ENCODE data around the gene SCN10A.

Gene SCN10A

DNA sequence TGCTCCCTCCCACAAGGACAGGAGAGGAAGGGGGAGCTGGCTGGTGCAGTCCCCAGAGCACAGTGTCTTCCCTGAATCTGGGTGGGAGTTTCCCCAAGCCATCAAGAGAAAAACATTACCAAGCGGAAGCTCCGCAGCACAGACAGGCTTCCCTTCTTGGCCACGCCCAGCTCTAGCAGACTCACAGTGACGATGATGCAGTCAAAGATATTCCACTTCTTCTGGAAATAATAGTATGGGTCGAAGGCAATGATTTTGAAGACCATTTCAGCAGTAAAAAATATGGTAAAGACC is 76.7 kb downstream of the SCN10A start:
- no peak for DNase-seq (ENCODE audit: low spot score)
- TF ChIP-seq, protein P1, sequence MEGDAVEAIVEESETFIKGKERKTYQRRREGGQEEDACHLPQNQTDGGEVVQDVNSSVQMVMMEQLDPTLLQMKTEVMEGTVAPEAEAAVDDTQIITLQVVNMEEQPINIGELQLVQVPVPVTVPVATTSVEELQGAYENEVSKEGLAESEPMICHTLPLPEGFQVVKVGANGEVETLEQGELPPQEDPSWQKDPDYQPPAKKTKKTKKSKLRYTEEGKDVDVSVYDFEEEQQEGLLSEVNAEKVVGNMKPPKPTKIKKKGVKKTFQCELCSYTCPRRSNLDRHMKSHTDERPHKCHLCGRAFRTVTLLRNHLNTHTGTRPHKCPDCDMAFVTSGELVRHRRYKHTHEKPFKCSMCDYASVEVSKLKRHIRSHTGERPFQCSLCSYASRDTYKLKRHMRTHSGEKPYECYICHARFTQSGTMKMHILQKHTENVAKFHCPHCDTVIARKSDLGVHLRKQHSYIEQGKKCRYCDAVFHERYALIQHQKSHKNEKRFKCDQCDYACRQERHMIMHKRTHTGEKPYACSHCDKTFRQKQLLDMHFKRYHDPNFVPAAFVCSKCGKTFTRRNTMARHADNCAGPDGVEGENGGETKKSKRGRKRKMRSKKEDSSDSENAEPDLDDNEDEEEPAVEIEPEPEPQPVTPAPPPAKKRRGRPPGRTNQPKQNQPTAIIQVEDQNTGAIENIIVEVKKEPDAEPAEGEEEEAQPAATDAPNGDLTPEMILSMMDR (IDR thresholded peaks at IDR 0.05; ENCODE audit: extremely low read depth, missing control alignments): no peak

DNA sequence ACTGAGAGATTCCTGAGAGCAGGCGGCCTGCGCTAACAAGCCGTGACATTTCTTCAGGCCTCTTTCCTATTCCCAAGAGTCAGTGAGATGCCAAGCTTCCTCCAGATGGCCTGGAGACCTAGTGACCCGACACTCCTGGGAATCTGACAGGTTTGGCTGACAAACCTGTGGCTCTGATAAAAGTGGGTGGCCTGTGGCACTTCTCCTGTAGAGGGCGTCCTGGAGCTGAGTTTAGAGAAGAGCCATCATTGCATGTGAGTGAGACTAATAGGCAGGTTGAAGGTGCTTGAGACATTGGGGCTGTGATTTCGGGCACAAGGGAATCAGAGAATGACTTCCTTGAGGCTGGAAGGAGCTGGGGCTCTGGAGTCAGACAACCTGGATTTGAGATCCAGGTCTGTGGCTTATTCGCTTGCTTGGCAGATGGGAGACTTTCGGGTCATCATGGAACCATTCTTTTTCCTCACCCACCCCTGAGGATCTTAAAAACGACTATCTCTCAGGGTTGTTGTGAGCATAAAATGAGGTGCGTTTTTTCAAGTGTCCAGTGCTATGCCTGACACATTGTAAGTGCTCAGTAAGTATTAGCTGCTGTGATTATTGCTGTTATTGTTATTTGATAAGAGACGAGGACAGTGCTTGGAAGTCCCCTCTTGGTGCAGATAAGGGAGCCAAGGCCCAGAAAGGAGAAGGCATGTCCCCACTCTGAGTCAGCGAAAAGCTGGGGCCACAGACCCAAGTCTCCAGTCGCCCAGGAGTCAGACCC is 77.2 kb downstream of the SCN10A start:
- DNase-seq (ENCODE audit: low spot score): peak; percentile 55
- TF ChIP-seq, protein P1 (IDR thresholded peaks at IDR 0.05; ENCODE audit: extremely low read depth, missing control alignments): peak; percentile 51

DNA sequence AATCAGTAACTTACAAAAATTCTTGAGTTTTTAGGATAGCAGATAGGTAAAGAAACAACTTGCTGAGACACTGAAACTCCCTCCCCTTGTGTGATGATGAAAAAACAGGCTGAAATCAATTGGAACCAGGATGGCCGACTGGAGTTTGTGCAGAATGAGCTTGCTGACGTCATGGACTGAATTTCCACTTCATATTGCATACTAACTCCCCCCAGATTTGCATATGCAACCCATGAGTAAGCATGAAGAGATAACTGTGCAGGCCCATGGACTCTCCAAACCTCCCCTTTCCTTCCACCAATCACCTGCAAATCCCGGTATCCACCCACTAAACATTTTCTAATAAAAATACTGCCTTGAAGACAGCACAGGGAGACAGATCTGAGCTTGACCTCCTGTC is 84.5 kb downstream of the SCN10A start:
- TF ChIP-seq, protein P1 (IDR thresholded peaks at IDR 0.05; ENCODE audit: extremely low read depth, missing control alignments): no peak
- DNase-seq (ENCODE audit: low spot score): no peak

DNA sequence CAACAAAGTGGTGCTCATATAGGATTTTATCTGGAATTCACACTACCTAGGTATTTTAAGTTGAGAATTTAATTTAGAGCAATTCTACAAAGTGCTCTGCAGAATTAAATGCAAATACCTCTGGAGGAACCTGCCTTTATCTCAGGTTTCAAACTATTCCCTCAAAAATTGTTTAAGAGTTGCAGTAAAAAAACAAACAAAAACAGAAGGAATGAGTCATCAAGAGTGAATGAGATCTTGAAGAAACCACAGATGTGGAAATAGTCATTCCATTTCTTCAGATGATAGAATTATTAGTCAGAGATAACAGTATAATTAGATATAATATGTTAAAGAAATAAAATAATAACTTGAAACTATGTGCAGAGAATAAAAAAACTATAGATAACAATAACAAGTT is 85.7 kb downstream of the SCN10A start:
- TF ChIP-seq, protein P1 (IDR thresholded peaks at IDR 0.05; ENCODE audit: extremely low read depth, missing control alignments): no peak
- no peak for DNase-seq (ENCODE audit: low spot score)

DNA sequence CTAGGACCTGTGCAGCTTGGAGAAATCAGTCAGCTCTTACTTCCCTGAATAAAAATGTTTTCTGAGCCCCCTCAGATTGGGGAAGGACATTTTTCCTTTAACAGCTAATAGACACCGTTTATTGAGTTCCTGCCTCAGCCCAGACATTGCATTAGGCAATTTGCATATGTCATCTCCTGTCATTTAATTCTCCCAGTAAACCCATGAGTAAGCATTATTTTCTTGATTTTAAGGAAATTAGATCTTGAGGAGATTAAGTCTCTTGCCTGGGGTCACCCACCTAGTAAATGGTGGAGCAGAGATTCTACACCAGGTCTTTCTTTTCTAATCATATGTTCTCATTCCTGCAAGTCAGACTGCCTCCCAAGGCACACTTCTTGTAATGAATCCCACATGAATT is 88.0 kb downstream of the SCN10A start:
- TF ChIP-seq, protein P1 (IDR thresholded peaks at IDR 0.05; ENCODE audit: extremely low read depth, missing control alignments): no peak
- DNase-seq (ENCODE audit: low spot score): no peak

DNA sequence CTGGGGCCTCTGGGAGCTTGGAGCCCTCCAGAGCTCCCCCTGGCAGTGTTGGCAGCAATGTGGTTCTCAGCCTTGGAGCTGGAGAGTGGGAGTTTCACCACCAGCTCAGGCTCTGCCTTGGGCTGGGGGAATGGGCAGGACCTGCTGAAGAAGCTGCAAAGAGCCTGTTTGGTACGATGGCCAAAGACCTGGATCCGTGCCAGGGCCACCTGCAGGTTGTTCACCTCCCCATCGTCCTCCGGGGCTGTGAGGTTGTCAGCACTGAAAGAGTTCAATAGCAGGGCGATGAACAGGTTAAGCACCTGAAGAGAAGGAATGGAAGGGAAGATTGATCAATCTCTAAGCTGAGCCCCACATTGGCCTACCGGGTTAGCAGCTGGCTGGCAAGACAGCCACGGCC is 89.3 kb downstream of the SCN10A start:
- TF ChIP-seq, protein P1 (IDR thresholded peaks at IDR 0.05; ENCODE audit: extremely low read depth, missing control alignments): no peak
- no peak for DNase-seq (ENCODE audit: low spot score)

DNA sequence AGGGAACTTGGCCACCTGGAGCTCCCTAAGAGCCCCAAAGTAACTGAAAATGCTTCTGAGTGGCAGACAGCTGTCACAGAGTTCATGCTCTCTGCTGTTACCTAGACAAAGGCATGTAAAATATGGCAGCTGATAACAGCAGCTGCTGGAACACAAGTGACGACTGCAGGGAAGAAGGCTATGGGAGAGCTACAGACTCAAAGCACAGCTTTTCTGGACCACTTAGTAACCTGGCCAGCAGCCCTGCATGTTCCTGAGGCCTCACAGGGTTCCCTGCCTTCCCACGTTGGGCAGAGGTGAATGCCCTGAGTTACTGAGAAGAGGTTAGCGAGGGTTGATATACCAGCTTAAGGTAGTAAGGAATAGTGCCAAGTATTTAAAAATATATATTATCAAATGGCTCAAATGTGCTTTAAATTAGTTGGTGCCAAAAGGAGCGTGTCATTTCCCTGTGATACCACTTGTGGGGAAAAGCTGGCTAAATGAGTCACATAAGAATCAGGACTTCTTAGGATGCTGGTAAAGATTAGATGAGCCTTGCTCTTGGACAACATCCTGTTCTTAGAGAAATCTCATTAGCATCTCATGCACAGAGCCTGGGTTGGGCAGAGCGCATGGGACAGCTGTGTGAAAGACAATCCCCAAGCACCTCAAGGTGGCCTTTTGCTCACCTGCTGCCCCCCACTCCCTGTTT is 90.1 kb downstream of the SCN10A start:
- TF ChIP-seq, protein P1 (IDR thresholded peaks at IDR 0.05; ENCODE audit: extremely low read depth, missing control alignments): no peak

More for the DNA sequence above, 90.1 kb downstream of the SCN10A start:
- no peak for DNase-seq (ENCODE audit: low spot score)
